ENCODE data around the gene PFKP.

The PFKP gene

GRCh38 chr10:3109196-3109595 is 41.8 kb downstream of the PFKP start:
- Histone ChIP-seq H4K20me1 (ENCODE audit: insufficient read depth, low read length) (0 out of 2 replicates have a peak, but pooled peaks cover 8% of the 10 kb centered on the region), H3K36me3 (replicated peaks; ENCODE audit: low read depth, low read length) (peaks cover 58% of the 10 kb centered on the region), H2AFZ (ENCODE audit: low read depth, low read length) (no peak overlapping the region), H3K79me2 (ENCODE audit: low read length) (no peaks in the 10 kb centered on the region), H3K27ac (ENCODE audit: low read length) (no peak overlapping the region), H3K4me2 (ENCODE audit: low read length) (no peak overlapping the region), H3K27me3 (ENCODE audit: low read depth, low read length) (no peaks in the 10 kb centered on the region), H3K4me1 (ENCODE audit: low read length) (no peaks in the 10 kb centered on the region), H3K4me3 (ENCODE audit: low read length) (no peak overlapping the region), H3K9ac (ENCODE audit: low read length) (no peak overlapping the region), H3K9me3 (ENCODE audit: insufficient read depth, low read length) (no peaks in the 10 kb centered on the region)
- no peak for TF ChIP-seq CTCF (IDR thresholded peaks at IDR 0.05; ENCODE audit: low read depth, low read length)

DNA sequence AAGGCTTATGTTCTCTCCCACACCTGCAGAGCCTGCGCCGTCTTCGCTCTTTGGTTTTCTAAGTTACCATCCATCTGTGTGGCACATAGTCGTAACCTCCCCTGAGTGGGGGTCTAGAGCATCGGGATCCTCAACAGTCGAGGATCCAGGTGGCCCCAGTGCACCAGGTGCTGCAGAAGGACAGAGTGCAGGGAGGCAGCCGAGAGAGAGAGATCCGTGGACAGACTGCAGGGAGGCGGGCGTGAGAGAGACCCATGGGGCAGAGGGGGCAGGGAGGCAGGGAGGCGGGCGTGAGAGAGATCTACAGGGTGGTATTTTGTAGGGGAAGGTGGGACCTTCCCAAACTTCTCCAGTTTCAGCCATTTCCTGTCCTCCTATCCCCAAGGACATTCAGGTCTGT is 42.3 kb downstream of the PFKP start:
- Histone ChIP-seq H3K4me2 (ENCODE audit: low read length) (no peak overlapping the region), H3K4me3 (ENCODE audit: low read length) (no peak overlapping the region), H3K27me3 (ENCODE audit: low read depth, low read length) (no peaks in the 10 kb centered on the region), H3K36me3 (replicated peaks; ENCODE audit: low read depth, low read length) (peaks cover 54% of the 10 kb centered on the region), H3K4me1 (ENCODE audit: low read length) (no peaks in the 10 kb centered on the region), H2AFZ (ENCODE audit: low read depth, low read length) (no peak overlapping the region), H4K20me1 (ENCODE audit: insufficient read depth, low read length) (0 out of 2 replicates have a peak, but pooled peaks cover 8% of the 10 kb centered on the region), H3K79me2 (ENCODE audit: low read length) (no peaks in the 10 kb centered on the region), H3K27ac (ENCODE audit: low read length) (no peak overlapping the region), H3K9me3 (ENCODE audit: insufficient read depth, low read length) (no peaks in the 10 kb centered on the region), H3K9ac (ENCODE audit: low read length) (no peak overlapping the region)
- no peak for TF ChIP-seq CTCF (IDR thresholded peaks at IDR 0.05; ENCODE audit: low read depth, low read length)
- TF ChIP-seq EZH2phosphoT487 (IDR thresholded peaks at IDR 0.05; ENCODE audit: low read depth) = no peak

DNA sequence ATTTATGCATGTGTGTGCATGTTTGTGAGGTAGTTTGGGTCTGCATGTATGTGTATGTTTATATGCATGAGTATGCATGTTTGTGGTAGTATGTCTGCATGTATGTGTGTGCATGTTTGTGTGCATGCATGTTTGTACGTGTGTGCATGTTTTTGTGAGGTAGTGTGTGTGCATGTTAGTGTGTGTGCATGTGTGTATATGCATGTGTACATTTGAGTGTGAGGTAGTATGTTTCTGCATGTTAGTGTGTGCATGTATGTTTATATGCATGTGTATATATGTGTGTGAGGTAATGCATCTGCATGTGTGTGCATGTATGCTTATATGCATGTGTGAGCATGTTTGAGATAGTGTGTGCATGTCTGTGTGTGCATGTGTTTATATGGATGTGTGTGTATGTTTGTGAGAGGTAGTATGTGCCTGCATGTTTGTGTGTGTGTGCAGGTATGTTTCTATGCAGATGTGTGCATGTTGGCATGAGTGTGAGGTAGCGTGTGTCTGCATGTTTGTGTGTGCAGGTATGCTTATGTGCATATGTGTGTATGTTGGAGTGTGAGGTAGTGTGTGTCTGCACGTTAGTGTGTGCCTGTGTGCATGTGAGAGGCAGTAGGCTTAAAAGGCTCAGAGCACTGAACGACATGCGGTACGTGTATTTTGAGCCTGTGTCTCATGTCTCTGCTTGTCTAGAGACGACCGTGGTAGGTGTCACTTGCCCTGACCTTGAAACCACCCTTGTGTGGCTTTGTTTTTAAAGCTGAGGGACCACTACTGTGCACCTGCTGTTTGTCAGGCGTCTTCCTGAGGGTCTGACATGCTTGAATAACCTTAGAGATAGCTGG is 43.7 kb downstream of the PFKP start:
- Histone ChIP-seq H2AFZ (ENCODE audit: low read depth, low read length) (no peak overlapping the region), H3K4me3 (ENCODE audit: low read length) (no peak overlapping the region), H3K9me3 (ENCODE audit: insufficient read depth, low read length) (no peaks in the 10 kb centered on the region), H3K36me3 (replicated peaks; ENCODE audit: low read depth, low read length) (peaks cover 50% of the 10 kb centered on the region), H3K4me2 (ENCODE audit: low read length) (no peak overlapping the region), H3K27me3 (ENCODE audit: low read depth, low read length) (no peaks in the 10 kb centered on the region), H3K27ac (ENCODE audit: low read length) (no peak overlapping the region), H3K9ac (ENCODE audit: low read length) (no peak overlapping the region), H4K20me1 (ENCODE audit: insufficient read depth, low read length) (0 out of 2 replicates have a peak, but pooled peaks cover 8% of the 10 kb centered on the region), H3K79me2 (ENCODE audit: low read length) (no peaks in the 10 kb centered on the region), H3K4me1 (ENCODE audit: low read length) (no peaks in the 10 kb centered on the region)
- TF ChIP-seq EZH2phosphoT487 (IDR thresholded peaks at IDR 0.05; ENCODE audit: low read depth) (no peak), CTCF (IDR thresholded peaks at IDR 0.05; ENCODE audit: low read depth, low read length) (no peak)

GRCh38 chr10:3111621-3112163 is 44.3 kb downstream of the PFKP start:
- TF ChIP-seq EZH2phosphoT487 (IDR thresholded peaks at IDR 0.05; ENCODE audit: low read depth) = no peak
- TF ChIP-seq CTCF (IDR thresholded peaks at IDR 0.05; ENCODE audit: low read depth, low read length) = no peak

More at GRCh38 chr10:3111621-3112163, 44.3 kb downstream of the PFKP start:
- H3K4me2 ChIP-seq (ENCODE audit: low read length) = no peak overlapping the region
- no peaks in the 10 kb centered on the region for H3K4me1 ChIP-seq (ENCODE audit: low read length)
- no peak overlapping the region for H3K9ac ChIP-seq (ENCODE audit: low read length)
- no peaks in the 10 kb centered on the region for H3K9me3 ChIP-seq (ENCODE audit: insufficient read depth, low read length)
- no peak overlapping the region for H3K4me3 ChIP-seq (ENCODE audit: low read length)
- no peak overlapping the region for H3K27ac ChIP-seq (ENCODE audit: low read length)
- peaks cover 55% of the 10 kb centered on the region for H3K36me3 ChIP-seq (replicated peaks; ENCODE audit: low read depth, low read length)
- no peaks in the 10 kb centered on the region for H3K27me3 ChIP-seq (ENCODE audit: low read depth, low read length)
- H2AFZ ChIP-seq (ENCODE audit: low read depth, low read length) = no peak overlapping the region
- H3K79me2 ChIP-seq (ENCODE audit: low read length) = no peaks in the 10 kb centered on the region
- H4K20me1 ChIP-seq (ENCODE audit: insufficient read depth, low read length) = 0 out of 2 replicates have a peak, but pooled peaks cover 8% of the 10 kb centered on the region

All from OCI-LY3 (cell line).